GM06990 (cell line): ENCODE measurements around the gene MTHFD1L.
"Not testable (repeated sequence)": the region's sequence is repeated elsewhere in the genome, so short reads cannot be mapped to it uniquely, and the experiment has no call there.

Source experiments
- DNase-seq: peaks from one replicate; pipeline ENCODE4 v3.0.0-alpha.2; 2011; ENCODE audit not compliant: insufficient read length; ENCODE audit errors: extremely low read depth
- H3K27me3 ChIP-seq: replicated peaks from 2 replicates; pipeline ENCODE4 v1.6.0; 2011; ENCODE audit warnings: low read length; ENCODE audit not compliant: control insufficient read depth, insufficient read depth
- H3K36me3 ChIP-seq: 2 replicates; pipeline ENCODE4 v1.5.1; 2011; ENCODE audit warnings: low read length; ENCODE audit not compliant: control insufficient read depth, insufficient read depth
- H3K4me3 ChIP-seq: replicated peaks from 2 replicates; pipeline ENCODE4 v1.5.1; 2011; ENCODE audit warnings: low read depth, mild to moderate bottlenecking, control low read depth, low read length
- CTCF ChIP-seq: IDR thresholded peaks from 2 replicates; pipeline ENCODE4 v1.5.1; 2011; ENCODE audit warnings: low read length, control low read depth, mild to moderate bottlenecking, inconsistent platforms; ENCODE audit not compliant: insufficient read depth, poor library complexity, severe bottlenecking

MTHFD1L gene

DNA sequence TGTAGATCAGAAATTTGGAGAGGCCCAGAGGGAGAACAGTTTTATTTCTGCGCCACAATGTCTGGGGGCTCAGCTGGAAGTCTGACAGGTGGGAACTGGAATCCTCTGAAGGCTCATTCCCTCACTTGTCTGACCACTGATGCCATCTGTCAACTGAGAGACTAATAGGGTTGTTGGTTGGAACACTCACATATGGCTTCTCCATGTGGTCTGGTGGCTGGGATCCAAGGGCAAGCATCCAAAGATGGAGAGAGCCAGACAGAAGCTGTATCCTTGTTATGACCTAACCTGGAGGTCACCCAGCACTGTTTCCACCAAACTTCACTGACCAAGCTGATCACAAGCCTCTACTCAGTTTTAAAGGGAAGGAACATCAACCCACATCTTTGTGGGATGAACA, 256.4 kb downstream of the MTHFD1L start:
- TF ChIP-seq CTCF: no peak
- H3K27me3 ChIP-seq: no peaks in the 10 kb centered on the region
- H3K4me3 ChIP-seq: no peak overlapping the region
- DNase-seq: no peak
- H3K36me3 ChIP-seq: no peaks in the 10 kb centered on the region

GRCh38 chr6:151123641-151124040, 258.1 kb downstream of the MTHFD1L start:
- not testable (repeated sequence) for H3K27me3 ChIP-seq, H3K4me3 ChIP-seq, H3K36me3 ChIP-seq, DNase-seq

DNA sequence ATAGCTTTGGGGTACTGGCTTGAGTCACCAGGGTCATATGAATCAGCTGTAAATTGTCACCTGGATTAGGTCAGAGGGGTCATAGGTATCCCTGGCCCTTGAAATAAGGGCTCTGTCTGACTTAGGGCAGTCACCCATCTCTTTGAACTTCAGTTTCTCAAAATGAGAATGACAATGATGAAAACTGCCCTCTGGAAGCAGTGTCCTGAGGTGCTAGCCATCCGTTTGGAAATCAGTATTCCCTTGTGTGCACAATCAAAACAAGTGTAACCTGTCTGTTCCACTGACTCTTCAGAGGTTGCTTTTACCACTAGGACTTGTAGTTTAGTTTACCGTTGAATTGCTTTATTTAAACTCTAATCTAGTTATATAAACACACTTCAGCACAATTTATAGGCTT, 259.7 kb downstream of the MTHFD1L start:
- not testable (repeated sequence) for H3K36me3 ChIP-seq, DNase-seq, H3K4me3 ChIP-seq

GRCh38 chr6:151125651-151126416, 260.3 kb downstream of the MTHFD1L start:
- H3K4me3 ChIP-seq, DNase-seq, H3K36me3 ChIP-seq, H3K27me3 ChIP-seq: not testable (repeated sequence)

More for the DNA sequence above, 259.7 kb downstream of the MTHFD1L start:
- H3K27me3 ChIP-seq: not testable (repeated sequence)

- not testable (repeated sequence) for DNase-seq, H3K27me3 ChIP-seq, H3K4me3 ChIP-seq
Measured at GRCh38 chr6:151126417-151126724, 260.9 kb downstream of the MTHFD1L start.

GRCh38 chr6:151127133-151127798, 261.8 kb downstream of the MTHFD1L start:
- not testable (repeated sequence) for H3K4me3 ChIP-seq, DNase-seq, H3K27me3 ChIP-seq, H3K36me3 ChIP-seq

More at GRCh38 chr6:151126417-151126724, 260.9 kb downstream of the MTHFD1L start:
- H3K36me3 ChIP-seq: not testable (repeated sequence)

DNA sequence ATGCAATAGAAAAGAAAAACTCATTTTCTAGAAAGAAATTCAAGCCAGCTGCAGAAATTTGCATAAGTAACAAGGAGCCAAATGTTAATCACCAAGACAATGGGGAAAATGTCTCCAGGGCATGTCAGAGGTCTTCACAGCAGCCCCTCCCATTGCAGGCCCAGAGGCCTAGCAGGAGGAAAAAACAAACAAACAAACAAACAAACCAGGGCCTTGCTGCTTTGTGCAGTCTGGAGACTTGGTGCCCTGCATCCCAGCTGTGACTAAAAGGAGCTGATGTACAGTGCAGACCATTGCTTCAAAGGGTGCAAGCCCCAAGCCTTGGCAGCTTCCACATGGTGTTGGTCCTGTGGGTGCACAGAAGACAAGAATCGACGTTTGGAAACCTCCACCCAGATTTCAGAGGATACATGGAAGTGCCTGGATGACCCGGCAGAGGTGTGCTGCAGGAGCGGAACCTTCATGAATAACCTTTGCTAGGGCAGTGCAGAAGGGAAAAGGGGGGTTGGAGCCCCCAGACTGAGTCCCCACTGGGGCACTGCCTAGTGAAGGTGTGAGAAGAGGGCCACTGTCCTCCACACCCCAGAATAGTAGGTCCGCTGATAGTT, 263.4 kb downstream of the MTHFD1L start:
- DNase-seq: no peak
- Histone ChIP-seq H3K36me3 (no peaks in the 10 kb centered on the region), H3K4me3 (no peak overlapping the region), H3K27me3 (no peaks in the 10 kb centered on the region)
- no peak for TF ChIP-seq CTCF

DNA sequence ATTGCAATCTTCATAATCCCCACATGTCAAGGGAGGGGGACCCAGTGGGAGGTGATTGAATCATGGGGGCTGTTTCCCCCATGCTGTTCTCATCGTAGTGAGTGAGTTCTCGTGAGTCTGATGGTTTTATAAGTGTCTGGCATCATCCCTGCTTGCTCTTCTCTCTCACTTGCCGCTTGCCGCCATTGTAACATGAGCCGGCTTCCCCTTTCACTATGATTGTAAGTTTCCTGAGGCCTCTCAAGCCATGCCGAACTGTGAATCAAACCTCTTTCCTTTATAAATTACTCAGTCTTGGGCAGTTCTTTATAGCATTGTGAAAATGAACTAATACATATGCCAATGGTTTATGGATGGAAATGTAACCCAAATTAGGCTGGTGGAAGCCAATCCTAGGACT, 264.8 kb downstream of the MTHFD1L start:
- TF ChIP-seq CTCF: no peak
- peak; percentile 20 for DNase-seq
- Histone ChIP-seq H3K4me3 (no peak overlapping the region), H3K27me3 (no peaks in the 10 kb centered on the region), H3K36me3 (no peaks in the 10 kb centered on the region)
